Fibroblast of mammary gland (primary cell): ENCODE results near the gene CNTRL.

Experiments
- DNase-seq: peaks from one replicate; pipeline ENCODE4 v3.0.0-alpha.2; 2010; ENCODE audit warnings: low read depth
- H3K4me3 ChIP-seq: 2 replicates; pipeline ENCODE4 v1.5.1; 2011; ENCODE audit warnings: low read depth, mild to moderate bottlenecking, low read length, moderate library complexity; ENCODE audit not compliant: control insufficient read depth
- TF ChIP-seq, protein P1 (sequence below): conservative IDR thresholded peaks from 2 replicates; pipeline ENCODE4 v1.5.1; 2011; ENCODE audit warnings: low read depth, low read length, inconsistent platforms; ENCODE audit not compliant: control insufficient read depth, insufficient read depth

Gene CNTRL

DNA sequence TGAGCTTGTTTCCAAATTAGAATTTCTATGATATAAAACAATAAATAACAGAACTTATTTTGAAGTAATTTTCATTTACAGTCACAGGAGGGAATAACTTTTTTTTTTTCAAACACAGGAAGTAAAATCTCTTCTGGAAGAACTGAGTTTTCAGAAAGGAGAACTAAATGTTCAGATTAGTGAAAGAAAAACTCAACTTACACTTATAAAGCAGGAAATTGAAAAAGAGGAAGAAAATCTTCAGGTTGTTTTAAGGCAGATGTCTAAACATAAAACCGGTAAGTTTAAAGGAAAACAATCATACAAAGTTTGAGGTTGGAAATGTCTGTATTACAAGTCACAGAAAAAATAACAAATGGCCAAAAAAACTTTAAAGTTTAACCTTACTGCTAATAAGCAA lies 85.3 kb downstream of the CNTRL start:
- TF ChIP-seq, protein P1, sequence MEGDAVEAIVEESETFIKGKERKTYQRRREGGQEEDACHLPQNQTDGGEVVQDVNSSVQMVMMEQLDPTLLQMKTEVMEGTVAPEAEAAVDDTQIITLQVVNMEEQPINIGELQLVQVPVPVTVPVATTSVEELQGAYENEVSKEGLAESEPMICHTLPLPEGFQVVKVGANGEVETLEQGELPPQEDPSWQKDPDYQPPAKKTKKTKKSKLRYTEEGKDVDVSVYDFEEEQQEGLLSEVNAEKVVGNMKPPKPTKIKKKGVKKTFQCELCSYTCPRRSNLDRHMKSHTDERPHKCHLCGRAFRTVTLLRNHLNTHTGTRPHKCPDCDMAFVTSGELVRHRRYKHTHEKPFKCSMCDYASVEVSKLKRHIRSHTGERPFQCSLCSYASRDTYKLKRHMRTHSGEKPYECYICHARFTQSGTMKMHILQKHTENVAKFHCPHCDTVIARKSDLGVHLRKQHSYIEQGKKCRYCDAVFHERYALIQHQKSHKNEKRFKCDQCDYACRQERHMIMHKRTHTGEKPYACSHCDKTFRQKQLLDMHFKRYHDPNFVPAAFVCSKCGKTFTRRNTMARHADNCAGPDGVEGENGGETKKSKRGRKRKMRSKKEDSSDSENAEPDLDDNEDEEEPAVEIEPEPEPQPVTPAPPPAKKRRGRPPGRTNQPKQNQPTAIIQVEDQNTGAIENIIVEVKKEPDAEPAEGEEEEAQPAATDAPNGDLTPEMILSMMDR: no peak
- DNase-seq: no peak

DNA sequence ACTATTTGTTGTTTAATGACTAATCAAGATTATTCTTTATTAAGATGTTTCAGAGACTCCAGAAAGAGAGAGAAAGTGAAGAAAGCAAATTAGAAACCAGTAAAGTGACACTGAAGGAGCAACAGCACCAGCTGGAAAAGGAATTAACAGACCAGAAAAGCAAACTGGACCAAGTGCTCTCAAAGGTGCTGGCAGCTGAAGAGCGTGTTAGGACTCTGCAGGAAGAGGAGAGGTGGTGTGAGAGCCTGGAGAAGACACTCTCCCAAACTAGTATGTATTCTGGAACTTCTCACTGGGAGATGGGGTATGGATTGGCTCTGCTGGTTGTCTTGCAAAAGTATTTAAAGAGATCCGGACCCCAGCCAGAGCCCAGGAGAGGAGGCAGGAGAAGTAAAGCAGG lies 93.3 kb downstream of the CNTRL start:
- TF ChIP-seq, protein P1: no peak
- DNase-seq: no peak
- no peak overlapping the region for H3K4me3 ChIP-seq

More for the DNA sequence above, 85.3 kb downstream of the CNTRL start:
- no peak overlapping the region for H3K4me3 ChIP-seq

DNA sequence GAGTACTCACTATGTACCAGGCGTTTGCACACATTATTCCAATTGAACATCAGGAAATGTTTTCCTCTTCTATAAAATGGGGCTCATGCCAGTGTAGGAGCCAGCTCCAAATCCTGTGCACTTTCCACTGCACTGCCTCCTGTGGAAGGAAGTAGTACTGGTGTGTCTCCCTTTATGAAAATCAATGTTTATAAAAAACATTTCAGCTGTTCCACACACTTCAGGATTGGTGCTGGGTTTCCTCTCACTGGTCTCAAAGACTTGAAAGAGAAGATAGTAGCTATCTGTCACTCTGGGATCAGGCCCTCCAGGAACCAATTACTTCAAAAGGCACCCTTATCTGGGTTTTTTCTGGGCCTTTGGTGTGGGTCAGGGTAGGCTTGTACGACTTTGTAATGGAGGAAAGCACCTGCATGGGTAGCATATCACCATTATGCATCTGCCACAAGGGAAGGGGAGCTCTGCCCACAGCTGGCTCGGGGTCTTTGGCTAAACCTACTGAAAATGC lies 94.4 kb downstream of the CNTRL start:
- TF ChIP-seq, protein P1: peak; percentile 49
- no peak overlapping the region for H3K4me3 ChIP-seq
- DNase-seq: peak; percentile 34

DNA sequence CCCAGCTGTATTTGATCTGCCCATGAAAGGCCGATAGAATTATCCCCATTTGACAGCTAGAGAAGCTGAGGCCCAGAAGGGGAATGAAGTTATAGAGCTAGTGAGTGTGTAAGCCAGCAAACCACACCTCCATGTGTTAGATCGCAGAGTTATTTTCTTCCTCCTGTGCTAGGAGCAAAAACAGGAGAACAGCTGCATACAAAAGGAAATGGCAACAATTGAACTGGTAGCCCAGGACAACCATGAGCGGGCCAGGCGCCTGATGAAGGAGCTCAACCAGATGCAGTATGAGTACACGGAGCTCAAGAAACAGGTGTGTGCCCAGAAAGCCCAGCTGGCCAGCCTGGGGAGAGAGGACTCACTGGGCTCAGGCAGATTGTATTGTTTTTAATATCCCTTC lies 96.5 kb downstream of the CNTRL start:
- TF ChIP-seq, protein P1: no peak
- no peak for DNase-seq
- no peak overlapping the region for H3K4me3 ChIP-seq

DNA sequence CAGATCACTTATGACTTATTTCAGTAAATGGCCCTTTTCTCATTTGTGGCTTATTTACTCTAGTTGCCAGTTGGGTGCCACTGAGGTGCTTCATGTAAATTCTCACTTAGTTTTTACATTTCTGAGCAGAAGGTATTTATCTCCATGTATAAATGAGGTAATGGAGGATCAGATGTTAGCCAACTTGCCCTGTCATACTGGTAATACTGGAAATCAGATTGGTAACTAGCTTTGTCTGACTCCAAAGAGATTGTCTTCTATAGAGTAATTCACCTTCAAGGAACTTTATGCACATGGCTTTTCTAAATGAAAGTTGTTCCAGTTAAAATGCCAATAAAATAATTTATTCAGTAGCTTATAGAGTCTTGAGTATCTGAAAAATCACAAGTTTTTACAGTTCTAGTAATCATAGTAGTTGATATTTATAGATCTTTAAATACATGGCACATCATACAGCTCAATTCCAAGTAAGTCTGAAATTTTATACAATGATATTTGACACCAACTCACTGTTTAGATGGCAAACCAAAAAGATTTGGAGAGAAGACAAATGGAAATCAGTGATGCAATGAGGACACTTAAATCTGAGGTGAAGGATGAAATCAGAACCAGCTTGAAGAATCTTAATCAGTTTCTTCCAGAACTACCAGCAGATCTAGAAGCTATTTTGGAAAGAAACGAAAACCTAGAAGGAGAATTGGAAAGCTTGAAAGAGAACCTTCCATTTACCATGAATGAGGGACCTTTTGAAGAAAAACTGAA lies 98.2 kb downstream of the CNTRL start:
- TF ChIP-seq, protein P1: no peak
- DNase-seq: no peak
- no peak overlapping the region for H3K4me3 ChIP-seq

DNA sequence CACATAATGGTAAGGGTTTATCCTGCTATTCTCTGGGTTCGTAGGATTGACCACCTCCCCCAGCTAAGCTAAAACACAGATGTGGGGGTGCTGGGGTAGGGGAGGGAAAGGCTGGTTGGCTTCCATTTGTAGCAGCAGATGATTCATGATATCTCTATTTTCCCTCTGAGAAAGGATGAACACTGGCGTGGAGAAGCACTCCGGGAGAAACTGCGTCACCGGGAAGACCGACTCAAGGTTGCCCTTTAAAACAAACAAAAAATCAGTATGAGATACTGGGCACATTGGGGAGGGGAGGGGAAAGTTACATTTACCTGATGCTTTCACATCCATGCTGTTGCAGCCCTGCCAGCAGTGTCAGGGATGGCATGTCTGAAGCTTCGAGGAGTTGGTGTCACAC lies 98.7 kb downstream of the CNTRL start:
- no peak for DNase-seq
- TF ChIP-seq, protein P1: no peak
- no peak overlapping the region for H3K4me3 ChIP-seq
